MM.1S (cell line): ENCODE data around the gene NPHP1.

Source experiments
- EZH2 ChIP-seq: fragments of 300-600 bp; sonication (generic); optimal IDR thresholded peaks from 2 replicates; pipeline ENCODE3; 2017; ENCODE audit warnings: low read depth, mild to moderate bottlenecking, antibody characterized with exemption, low read length, mixed read lengths
- EZH2phosphoT487 ChIP-seq: fragments of 300-600 bp; sonication (generic); IDR thresholded peaks from 2 replicates; pipeline ENCODE4 v1.6.1; 2018; ENCODE audit warnings: antibody characterized with exemption, low read length
- TF ChIP-seq, protein P1 (sequence below): fragments of 300-600 bp; sonication (generic); IDR thresholded peaks from 2 replicates; pipeline ENCODE4 v1.5.1; 2016; ENCODE audit warnings: antibody characterized with exemption, low read length, mixed read lengths

GRCh38 chr2:110101901-110102803, 102.7 kb downstream of the NPHP1 start:
- TF ChIP-seq EZH2 (no peak), EZH2phosphoT487 (no peak)
- TF ChIP-seq, protein P1, sequence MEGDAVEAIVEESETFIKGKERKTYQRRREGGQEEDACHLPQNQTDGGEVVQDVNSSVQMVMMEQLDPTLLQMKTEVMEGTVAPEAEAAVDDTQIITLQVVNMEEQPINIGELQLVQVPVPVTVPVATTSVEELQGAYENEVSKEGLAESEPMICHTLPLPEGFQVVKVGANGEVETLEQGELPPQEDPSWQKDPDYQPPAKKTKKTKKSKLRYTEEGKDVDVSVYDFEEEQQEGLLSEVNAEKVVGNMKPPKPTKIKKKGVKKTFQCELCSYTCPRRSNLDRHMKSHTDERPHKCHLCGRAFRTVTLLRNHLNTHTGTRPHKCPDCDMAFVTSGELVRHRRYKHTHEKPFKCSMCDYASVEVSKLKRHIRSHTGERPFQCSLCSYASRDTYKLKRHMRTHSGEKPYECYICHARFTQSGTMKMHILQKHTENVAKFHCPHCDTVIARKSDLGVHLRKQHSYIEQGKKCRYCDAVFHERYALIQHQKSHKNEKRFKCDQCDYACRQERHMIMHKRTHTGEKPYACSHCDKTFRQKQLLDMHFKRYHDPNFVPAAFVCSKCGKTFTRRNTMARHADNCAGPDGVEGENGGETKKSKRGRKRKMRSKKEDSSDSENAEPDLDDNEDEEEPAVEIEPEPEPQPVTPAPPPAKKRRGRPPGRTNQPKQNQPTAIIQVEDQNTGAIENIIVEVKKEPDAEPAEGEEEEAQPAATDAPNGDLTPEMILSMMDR: no peak
